GM12874 (cell line): ENCODE data around the gene ELOB.

ENCODE experiments used
- TF ChIP-seq, protein P1 (sequence below): IDR thresholded peaks from 2 replicates; pipeline ENCODE4 v1.5.1; 2011; ENCODE audit warnings: low read depth, mild to moderate bottlenecking, control low read depth, low read length, moderate library complexity; ENCODE audit not compliant: insufficient read depth

ELOB gene

DNA sequence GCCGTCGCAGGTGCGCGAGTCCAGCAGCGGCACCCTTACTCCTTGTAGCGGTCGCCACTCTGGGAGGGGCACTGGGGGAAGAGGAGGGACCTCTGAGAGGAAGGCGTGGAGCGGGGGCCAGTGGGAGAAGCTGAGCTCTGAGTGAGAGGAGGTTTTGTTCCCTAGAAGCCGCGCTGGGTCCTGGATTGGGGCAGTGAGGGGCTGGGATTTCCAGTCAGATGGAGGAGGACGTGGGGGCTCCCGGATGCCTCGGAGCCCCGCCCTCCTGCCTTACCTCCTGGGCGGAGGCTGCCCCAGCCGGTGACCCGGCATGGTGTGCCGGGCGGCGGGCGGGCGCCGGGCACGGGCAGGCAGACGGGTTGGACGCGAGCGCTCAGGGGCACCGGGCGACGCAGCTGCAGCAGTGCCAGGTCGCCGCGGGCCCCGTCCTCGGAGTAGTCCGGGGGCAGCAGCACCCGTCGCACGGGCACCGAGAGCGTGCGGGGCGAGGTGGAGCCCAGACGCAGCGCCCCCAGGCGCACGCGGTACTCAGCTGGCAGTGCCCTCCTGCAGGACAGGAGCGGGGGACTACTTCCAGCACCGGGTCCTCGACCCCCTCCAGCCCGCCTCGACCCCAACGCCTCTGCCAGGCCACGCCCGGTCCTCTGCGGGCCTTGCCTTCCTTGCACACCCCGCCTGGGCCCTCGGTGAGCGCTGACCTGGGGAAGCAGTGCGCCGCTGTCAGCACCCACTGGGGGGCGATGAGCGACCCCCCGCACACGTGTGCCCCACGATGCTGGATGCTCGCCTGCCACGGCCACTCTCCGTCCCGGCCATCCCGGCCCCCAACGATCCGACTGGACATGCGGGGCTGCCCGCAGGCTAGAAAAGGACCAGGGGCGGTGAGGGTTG is 8.3 kb upstream of the ELOB start:
- TF ChIP-seq, protein P1, sequence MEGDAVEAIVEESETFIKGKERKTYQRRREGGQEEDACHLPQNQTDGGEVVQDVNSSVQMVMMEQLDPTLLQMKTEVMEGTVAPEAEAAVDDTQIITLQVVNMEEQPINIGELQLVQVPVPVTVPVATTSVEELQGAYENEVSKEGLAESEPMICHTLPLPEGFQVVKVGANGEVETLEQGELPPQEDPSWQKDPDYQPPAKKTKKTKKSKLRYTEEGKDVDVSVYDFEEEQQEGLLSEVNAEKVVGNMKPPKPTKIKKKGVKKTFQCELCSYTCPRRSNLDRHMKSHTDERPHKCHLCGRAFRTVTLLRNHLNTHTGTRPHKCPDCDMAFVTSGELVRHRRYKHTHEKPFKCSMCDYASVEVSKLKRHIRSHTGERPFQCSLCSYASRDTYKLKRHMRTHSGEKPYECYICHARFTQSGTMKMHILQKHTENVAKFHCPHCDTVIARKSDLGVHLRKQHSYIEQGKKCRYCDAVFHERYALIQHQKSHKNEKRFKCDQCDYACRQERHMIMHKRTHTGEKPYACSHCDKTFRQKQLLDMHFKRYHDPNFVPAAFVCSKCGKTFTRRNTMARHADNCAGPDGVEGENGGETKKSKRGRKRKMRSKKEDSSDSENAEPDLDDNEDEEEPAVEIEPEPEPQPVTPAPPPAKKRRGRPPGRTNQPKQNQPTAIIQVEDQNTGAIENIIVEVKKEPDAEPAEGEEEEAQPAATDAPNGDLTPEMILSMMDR: 0 out of 2 replicates have a peak, but pooled peaks have one; percentile 15

DNA sequence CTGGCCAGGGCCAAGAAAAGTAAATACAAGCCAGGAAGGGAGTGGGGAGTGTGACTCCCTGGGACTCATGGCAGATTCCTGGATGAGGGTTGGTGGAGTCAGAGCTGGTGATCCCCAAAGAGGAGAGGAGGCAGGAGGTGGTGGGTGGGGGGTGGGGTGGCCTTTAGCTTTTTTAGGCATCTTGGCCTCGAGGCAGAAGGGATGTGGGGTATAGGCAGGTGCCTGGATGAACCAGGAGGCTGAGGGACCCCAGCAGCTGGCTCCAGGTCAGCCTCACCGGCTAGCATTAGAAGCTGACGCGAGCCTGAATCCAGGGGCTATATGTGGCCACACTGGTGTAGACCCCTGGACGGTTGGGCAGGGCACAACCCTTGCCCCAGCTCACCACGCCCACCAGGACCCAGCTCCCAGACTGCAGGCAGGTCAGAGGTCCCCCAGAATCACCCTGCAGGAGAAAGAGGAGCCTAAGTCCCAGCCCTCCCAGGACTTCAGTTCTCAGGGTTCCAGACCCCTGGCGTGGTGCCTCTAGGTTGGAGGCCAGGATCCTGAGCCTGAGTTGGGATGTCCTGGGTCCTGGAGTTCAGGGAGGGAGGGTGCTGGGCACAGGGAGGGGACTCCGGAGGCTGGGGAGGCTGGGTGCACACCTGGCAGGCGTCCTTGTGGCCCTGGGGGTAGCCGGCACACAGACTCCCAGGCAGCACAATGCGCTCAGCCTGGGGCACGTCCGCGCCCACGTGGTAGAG is 7.4 kb upstream of the ELOB start:
- TF ChIP-seq, protein P1: no peak

DNA sequence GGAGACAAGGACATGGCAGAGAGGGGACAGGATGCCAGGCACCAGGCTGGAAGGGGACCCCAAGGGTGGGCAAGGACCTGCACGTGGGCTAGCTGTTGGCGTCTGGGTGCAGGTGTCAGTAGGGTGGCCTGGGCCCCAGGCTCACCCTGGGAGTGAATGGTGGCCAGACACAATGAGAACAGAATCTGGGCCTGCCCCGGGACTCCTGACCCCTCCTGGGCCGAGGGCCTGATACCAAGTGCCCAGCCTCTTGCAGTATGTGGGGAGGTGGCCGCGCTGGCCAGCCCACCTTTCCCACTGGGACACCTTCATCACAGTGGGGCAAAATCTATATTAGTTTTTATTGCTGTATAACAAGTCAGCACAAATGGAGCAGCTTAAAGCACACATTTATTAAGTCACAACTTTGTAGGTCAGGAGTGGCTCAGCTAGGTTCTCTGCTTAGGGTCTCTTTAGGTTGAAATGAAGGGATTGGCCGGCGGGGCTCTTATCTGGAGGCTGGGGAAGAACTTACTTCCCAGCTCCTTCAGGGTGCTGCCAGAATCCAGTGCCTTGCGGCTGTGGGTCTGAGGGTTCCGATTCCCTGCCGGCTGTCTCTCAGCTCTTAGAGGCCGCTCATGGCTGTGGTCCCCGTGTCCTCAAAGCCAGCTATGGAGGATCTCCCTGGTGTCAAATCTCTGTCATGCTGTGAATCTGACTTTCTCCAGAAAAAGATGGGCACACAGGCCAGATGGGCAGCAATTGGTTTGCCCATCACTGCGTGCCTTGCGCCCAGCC is 6.7 kb upstream of the ELOB start:
- TF ChIP-seq, protein P1: no peak

DNA sequence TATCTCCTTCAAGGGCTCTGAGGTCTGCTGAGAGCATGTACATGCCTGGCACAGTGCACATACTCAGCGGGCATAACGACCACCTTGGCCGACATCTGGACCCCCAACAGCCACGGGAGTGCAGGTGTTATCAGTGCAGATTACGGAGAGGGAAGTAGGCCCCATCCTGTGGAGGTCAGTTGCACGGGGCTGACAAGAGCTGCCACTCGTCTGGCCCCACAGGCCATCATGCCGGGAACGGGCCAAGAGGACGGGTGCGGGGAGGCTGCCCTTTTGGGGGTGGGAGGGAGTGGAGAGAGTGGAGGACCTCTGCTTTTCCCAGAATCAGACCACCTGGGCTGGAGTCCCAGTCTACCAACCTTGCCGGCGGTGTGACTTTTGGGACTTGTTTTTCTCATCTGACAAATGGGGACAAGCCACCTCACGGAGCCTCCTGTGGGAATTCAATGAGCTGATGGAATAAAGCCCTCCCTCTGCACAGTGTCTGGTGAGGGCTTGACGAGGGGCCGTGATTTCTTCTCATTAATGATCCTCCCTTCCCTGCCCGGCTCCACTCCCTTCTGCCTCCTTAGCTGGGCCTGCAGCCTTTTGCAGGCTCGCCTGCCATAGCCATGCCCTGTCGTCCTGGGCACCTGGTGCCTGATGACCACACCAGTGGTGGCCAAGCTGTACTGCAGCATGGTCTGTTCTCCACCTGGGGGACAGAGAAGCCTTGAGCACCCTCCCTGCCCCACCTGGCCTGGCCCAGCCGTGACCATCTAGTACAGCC is 5.7 kb upstream of the ELOB start:
- TF ChIP-seq, protein P1: no peak

DNA sequence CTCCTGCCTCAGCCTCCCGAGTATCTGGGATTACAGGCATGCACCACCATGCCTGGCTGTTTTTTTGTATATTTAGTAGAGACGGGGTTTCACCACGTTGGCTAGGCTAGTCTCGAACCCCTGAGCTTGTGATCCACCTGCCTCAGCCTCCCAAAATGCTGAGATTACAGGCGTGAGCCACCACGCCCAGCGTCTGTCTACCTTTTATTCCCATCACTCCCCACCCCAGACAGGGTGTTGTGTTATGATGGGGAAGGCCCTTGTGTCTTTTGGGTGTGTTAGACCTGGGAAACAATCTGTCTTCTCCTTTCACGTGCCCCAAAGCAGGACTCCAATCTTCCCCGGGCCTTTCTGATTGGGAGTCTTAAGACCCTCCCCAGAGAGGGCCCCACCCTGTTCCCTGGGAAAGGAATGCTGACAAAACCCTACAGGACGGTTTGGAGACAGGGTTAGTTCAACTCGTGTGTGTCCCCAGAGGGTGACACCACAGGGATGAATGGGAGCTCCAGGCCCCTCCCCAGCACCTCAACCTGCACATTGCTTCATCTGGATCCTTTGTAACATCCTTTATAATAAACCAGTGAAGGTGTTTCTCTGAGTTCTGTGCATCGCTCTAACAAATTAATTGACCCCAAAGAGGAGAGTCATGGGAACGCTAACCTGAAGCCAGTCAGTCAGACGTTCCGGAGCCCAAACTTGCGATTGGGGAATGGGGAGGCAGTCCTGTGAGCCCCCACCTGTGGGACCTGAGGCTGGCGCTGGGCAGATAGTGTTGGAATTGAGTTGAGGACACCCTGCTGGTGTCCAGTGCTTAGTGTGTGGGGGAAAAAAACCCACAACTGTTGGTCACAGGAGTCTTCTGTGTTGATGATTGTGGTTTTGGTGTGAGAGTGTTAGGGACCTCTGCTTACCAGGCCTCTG is 3.2 kb upstream of the ELOB start:
- TF ChIP-seq, protein P1: no peak

DNA sequence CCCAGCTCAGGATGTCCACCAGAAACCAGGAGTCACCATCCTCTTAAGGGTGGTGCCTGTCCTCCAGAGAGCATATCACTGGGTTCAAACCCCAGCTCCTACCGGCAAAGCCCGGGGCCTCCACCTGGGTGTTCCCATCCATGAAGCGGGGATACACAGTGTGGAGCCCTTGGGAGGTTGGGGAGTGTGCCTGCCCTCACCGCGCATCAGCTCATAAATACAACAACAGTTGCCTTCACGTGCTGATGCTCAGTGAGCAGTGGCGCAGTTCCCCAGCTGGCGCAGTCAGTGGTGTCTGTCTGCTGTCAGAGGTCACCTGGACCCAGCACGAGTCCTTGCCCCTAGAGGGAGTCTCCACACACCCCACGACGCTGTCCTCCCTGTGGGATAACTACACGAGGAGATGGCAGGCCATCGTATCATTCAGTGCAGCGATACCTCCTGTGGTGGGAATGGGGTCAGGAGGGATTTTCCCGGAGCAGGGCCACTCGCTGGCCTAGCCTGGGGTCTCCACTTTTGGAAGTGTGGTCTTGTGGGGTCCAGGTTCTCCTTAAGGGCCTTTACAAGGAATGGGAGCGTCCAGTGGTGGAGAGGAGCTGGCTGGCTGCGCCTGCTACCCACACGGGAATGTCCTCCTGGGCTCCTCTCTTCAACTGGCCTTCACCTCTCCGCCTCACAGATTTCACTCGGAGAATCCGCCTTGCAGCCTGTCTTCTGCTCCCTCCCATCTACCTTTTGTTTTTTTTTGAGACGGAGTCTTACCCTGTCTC is 2.3 kb upstream of the ELOB start:
- TF ChIP-seq, protein P1: no peak
